ENCODE data around the gene AFF2.

Gene AFF2

DNA sequence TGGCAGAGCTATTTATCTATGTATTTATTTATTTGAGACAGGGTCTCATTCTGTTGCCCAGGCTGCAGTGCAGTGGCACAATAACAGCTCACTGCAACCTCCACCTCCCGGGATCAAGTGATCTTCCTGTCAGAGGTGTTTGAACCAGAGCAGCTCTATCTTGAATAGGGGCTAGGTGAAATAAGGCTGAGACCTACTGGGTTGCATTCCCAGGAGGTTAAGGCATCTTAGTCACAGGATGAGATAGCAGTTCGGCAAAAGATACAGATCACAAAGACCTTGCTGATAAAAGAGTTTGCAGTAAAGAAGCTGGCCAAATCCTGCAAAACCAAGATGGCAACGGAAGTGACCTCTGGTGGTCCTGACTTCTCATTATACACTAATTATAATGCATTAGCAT lies 501.9 kb downstream of the AFF2 start:
- no peaks in the 10 kb centered on the region for H3K36me3 ChIP-seq (ENCODE audit: low read depth)
- no peaks in the 10 kb centered on the region for H3K27me3 ChIP-seq (ENCODE audit: insufficient read depth, poor library complexity, severe bottlenecking)
- no peak overlapping the region for H3K4me3 ChIP-seq (ENCODE audit: severe bottlenecking)
- H3K4me1 ChIP-seq (ENCODE audit: insufficient read depth, poor library complexity, severe bottlenecking), result no peaks in the 10 kb centered on the region
- no peak overlapping the region for H3K27ac ChIP-seq (ENCODE audit: poor library complexity, severe bottlenecking)
- no peaks in the 10 kb centered on the region for H3K9me3 ChIP-seq (ENCODE audit: severe bottlenecking)
- DNase-seq (ENCODE audit: low spot score) (no peak), ATAC-seq (ENCODE audit: low read depth) (no peak)
- TF ChIP-seq, protein P1, sequence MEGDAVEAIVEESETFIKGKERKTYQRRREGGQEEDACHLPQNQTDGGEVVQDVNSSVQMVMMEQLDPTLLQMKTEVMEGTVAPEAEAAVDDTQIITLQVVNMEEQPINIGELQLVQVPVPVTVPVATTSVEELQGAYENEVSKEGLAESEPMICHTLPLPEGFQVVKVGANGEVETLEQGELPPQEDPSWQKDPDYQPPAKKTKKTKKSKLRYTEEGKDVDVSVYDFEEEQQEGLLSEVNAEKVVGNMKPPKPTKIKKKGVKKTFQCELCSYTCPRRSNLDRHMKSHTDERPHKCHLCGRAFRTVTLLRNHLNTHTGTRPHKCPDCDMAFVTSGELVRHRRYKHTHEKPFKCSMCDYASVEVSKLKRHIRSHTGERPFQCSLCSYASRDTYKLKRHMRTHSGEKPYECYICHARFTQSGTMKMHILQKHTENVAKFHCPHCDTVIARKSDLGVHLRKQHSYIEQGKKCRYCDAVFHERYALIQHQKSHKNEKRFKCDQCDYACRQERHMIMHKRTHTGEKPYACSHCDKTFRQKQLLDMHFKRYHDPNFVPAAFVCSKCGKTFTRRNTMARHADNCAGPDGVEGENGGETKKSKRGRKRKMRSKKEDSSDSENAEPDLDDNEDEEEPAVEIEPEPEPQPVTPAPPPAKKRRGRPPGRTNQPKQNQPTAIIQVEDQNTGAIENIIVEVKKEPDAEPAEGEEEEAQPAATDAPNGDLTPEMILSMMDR (IDR thresholded peaks at IDR 0.05; ENCODE audit: poor library complexity, severe bottlenecking), result no peak

DNA sequence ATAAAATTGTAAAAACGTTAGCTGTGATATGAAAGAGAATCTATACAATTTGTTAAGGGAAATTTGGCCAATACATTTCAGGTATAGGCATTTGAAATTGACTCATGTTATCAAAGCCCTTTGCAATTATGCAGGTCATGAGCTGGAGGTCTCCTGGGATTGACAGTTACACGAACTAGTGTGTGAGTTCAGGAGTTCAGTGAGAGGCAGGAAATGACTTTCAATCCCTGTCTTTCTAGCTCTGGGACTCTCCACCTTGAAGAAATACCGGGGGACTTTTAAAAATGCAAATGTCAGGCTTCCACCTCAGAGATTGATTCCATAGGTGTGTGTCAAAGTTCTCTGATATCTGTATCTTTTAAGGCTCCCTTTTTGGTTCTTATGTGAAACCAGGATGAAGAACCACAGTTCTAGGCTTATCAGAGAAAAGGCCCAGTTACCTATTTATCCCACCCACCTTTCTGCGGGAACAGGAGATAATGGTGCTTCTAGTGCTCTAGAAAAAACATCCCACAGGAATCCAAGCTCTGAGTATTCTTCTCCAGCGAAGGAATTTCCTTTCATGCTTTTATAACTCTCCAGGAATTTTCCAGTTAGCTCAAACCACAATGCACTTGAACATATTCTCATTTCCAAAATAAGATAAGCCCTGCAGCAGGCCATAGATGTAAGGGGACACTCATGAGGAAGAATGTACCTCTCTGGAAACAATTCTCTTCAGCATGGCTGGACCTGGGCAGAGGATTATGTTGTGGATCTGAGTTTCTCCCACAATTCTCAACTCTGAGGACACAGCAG lies 503.6 kb downstream of the AFF2 start:
- no peak for ATAC-seq (ENCODE audit: low read depth)
- no peak for DNase-seq (ENCODE audit: low spot score)
- no peak overlapping the region for H3K4me3 ChIP-seq (ENCODE audit: severe bottlenecking)
- no peaks in the 10 kb centered on the region for H3K27me3 ChIP-seq (ENCODE audit: insufficient read depth, poor library complexity, severe bottlenecking)
- H3K36me3 ChIP-seq (ENCODE audit: low read depth), result no peaks in the 10 kb centered on the region
- no peak overlapping the region for H3K27ac ChIP-seq (ENCODE audit: poor library complexity, severe bottlenecking)
- H3K9me3 ChIP-seq (ENCODE audit: severe bottlenecking), result no peaks in the 10 kb centered on the region
- TF ChIP-seq, protein P1 (IDR thresholded peaks at IDR 0.05; ENCODE audit: poor library complexity, severe bottlenecking), result no peak
- H3K4me1 ChIP-seq (ENCODE audit: insufficient read depth, poor library complexity, severe bottlenecking), result no peaks in the 10 kb centered on the region

DNA sequence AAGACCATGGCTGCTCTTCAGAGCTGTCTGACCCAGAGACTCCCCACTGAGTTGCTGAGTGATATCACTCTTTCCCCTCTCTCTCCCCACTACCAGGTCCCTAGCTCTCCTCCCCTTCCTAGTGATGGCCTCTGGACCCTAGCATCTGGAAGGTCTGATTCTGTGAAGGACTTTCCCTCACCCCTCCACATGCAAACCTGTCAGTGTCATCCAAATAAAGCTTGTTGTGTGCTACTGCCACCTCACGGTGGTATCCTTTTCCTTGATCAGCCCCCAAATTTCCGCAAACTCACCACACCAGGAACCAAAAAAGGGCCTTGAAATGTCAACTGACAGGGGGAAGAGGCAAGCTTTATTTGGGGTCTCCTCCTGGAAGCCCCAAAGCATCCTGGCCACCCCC lies 504.5 kb downstream of the AFF2 start:
- H3K27me3 ChIP-seq (ENCODE audit: insufficient read depth, poor library complexity, severe bottlenecking), result no peaks in the 10 kb centered on the region
- ATAC-seq (ENCODE audit: low read depth) (no peak), DNase-seq (ENCODE audit: low spot score) (no peak)
- TF ChIP-seq, protein P1 (IDR thresholded peaks at IDR 0.05; ENCODE audit: poor library complexity, severe bottlenecking), result no peak
- no peaks in the 10 kb centered on the region for H3K4me1 ChIP-seq (ENCODE audit: insufficient read depth, poor library complexity, severe bottlenecking)
- no peaks in the 10 kb centered on the region for H3K36me3 ChIP-seq (ENCODE audit: low read depth)
- no peaks in the 10 kb centered on the region for H3K9me3 ChIP-seq (ENCODE audit: severe bottlenecking)
- H3K27ac ChIP-seq (ENCODE audit: poor library complexity, severe bottlenecking), result no peak overlapping the region
- no peak overlapping the region for H3K4me3 ChIP-seq (ENCODE audit: severe bottlenecking)

DNA sequence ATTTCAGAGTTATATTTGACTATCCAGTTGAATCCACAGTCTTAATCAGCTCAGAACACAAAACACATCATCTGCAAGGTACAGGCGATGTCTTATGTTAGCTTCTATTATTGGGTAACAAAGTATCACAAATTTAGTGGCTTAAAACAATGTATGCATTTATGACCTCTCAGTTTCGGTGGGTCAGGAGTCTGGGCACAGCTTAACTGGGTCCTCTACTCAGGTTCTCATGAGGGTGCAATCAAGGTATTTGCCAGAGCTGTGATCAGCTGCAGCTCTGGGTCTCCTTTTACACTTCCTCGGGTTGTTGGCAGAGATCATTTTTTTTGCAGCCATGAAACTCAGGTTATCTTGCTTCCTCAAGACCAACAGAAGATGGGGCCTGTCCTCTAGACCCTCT lies 505.8 kb downstream of the AFF2 start:
- H3K36me3 ChIP-seq (ENCODE audit: low read depth), result no peaks in the 10 kb centered on the region
- no peaks in the 10 kb centered on the region for H3K9me3 ChIP-seq (ENCODE audit: severe bottlenecking)
- DNase-seq (ENCODE audit: low spot score), result no peak
- H3K4me3 ChIP-seq (ENCODE audit: severe bottlenecking), result no peak overlapping the region
- no peaks in the 10 kb centered on the region for H3K4me1 ChIP-seq (ENCODE audit: insufficient read depth, poor library complexity, severe bottlenecking)
- ATAC-seq (ENCODE audit: low read depth), result no peak
- no peaks in the 10 kb centered on the region for H3K27me3 ChIP-seq (ENCODE audit: insufficient read depth, poor library complexity, severe bottlenecking)
- TF ChIP-seq, protein P1 (IDR thresholded peaks at IDR 0.05; ENCODE audit: poor library complexity, severe bottlenecking), result no peak
- H3K27ac ChIP-seq (ENCODE audit: poor library complexity, severe bottlenecking), result no peak overlapping the region

DNA sequence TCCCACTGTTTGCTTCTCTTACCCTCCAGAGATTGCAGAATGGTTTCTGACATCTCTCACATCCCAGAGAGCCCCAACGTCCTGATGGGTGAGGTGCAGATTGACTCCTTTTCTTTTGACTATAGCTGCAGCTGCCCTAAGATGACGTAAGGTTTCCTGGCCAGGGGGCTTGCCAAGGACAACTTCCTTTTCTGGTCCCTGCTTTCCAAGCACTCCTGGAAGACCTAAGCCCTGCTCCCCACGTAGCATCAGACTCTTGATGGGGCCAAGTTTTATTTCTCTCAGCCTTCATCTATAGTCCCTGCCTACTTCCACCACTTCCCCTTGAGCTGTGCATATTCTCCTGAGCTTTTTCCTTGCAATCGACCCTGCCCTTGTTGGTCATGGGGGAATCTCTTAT lies 507.0 kb downstream of the AFF2 start:
- no peaks in the 10 kb centered on the region for H3K9me3 ChIP-seq (ENCODE audit: severe bottlenecking)
- no peak overlapping the region for H3K4me3 ChIP-seq (ENCODE audit: severe bottlenecking)
- H3K27me3 ChIP-seq (ENCODE audit: insufficient read depth, poor library complexity, severe bottlenecking), result no peaks in the 10 kb centered on the region
- H3K36me3 ChIP-seq (ENCODE audit: low read depth), result no peaks in the 10 kb centered on the region
- DNase-seq (ENCODE audit: low spot score), result no peak
- ATAC-seq (ENCODE audit: low read depth), result no peak
- H3K4me1 ChIP-seq (ENCODE audit: insufficient read depth, poor library complexity, severe bottlenecking), result no peaks in the 10 kb centered on the region
- TF ChIP-seq, protein P1 (IDR thresholded peaks at IDR 0.05; ENCODE audit: poor library complexity, severe bottlenecking), result no peak
- H3K27ac ChIP-seq (ENCODE audit: poor library complexity, severe bottlenecking), result no peak overlapping the region

Data from RWPE2 (cell line).